ENCODE results near the gene RTN4R. TPM values are rescaled to one million over a fixed set of nuclear protein-coding genes. Genes with fewer than 3 reads are reported as not detected.

The RTN4R gene
- total and polyA plus RNA-seq, 9 of the 15 experiments (the other 6 are each of a cell fraction or from before 2014, with no cell fraction given), result 0.04 to 2.8 (median 1.4) TPM; not detected in 3

- peak; percentile 78 for TF ChIP-seq POLR2AphosphoS5 (IDR thresholded peaks at IDR 0.05; ENCODE audit: control insufficient read depth, insufficient read depth, low read depth, low read length)
- peak in 2 of 3 experiments; percentile 83 to 97; a peak in 4 of 6 replicates for TF ChIP-seq ZBTB11 (CRISPR knock-in tag; IDR thresholded peaks at IDR 0.05)
- peak; percentile 94 for TF ChIP-seq HDGF (IDR thresholded peaks at IDR 0.05)
- peak; percentile 87 to 98 for TF ChIP-seq CBX3 (IDR thresholded peaks at IDR 0.05; ENCODE audit: borderline replicate concordance in 1 of 2, low read length in 2 of 2)
- no peak for TF ChIP-seq C11orf30 (IDR thresholded peaks at IDR 0.05; ENCODE audit: low read depth)
- TF ChIP-seq SRSF9 (IDR thresholded peaks at IDR 0.05; ENCODE audit: borderline replicate concordance, low read depth, low read length), result no peak
- peak; percentile 42 to 73; a peak in 2 of 4 replicates for TF ChIP-seq MAZ (CRISPR knock-in tag; conservative IDR thresholded peaks at IDR 0.05 in 1 of 2, IDR thresholded peaks at IDR 0.05 in 1 of 2)
- peak; percentile 88 for TF ChIP-seq ZNF175 (CRISPR knock-in tag; IDR thresholded peaks at IDR 0.05; ENCODE audit: low read depth)
- TF ChIP-seq RFX7 (CRISPR knock-in tag; IDR thresholded peaks at IDR 0.05), result peak; percentile 83; the same call in 1 of the 2 replicates
- TF ChIP-seq RCOR1 (IDR thresholded peaks at IDR 0.05; ENCODE audit: borderline replicate concordance in 1 of 2, low read depth in 2 of 2, low read length in 2 of 2), result peak in 1 of 2 experiments; percentile 76; a peak in 3 of 4 replicates
- TF ChIP-seq KLF13 (tag; IDR thresholded peaks at IDR 0.05; ENCODE audit: borderline replicate concordance, low read depth), result peak; percentile 92
- peak; percentile 89 for TF ChIP-seq ETS1 (conservative IDR thresholded peaks at IDR 0.05; ENCODE audit: control insufficient read depth, low read depth, low read length)
- TF ChIP-seq SMAD1 (IDR thresholded peaks at IDR 0.05; ENCODE audit: low read depth, low read length, partially characterized antibody), result peak; percentile 71
- TF ChIP-seq GTF2B (IDR thresholded peaks at IDR 0.05; ENCODE audit: extremely low read depth, insufficient read length), result no peak
- peak in 1 of 2 experiments; percentile 48 for TF ChIP-seq AFF1 (IDR thresholded peaks at IDR 0.05; ENCODE audit: low read depth in 1 of 2, partially characterized antibody in 2 of 2)
Observed at GRCh38 chr22:20205964-20206708, 62.0 kb downstream of the RTN4R start (continued).

All from K562 (cell line).